Ascending aorta (tissue), 2 donors: ENCODE data around the gene ESR2. TPM values are rescaled to one million over a fixed set of nuclear protein-coding genes. Genes with fewer than 3 reads are reported as not detected.
"Not testable (repeated sequence)": the region's sequence is repeated elsewhere in the genome, so short reads cannot be mapped to it uniquely, and the experiment has no call there.

Experiments
- DNase-seq, 2 donors: peaks; one replicate each; pipeline ENCODE4 v3.0.0-alpha.2; 2019; ENCODE audit warnings: low spot score in 2 of 2
- H3K27ac ChIP-seq, 2 donors: fragments of 200-600 bp; sonication (generic); one replicate each; pipeline ENCODE4 v1.5.1; 2016 to 2017; ENCODE audit warnings: mild to moderate bottlenecking in 1 of 2
- H3K27me3 ChIP-seq: fragments of 200-600 bp; sonication (generic); one replicate; pipeline ENCODE4 v1.5.1; 2017
- H3K36me3 ChIP-seq, 2 donors: fragments of 200-600 bp; sonication (generic); one replicate each; pipeline ENCODE4 v1.5.1; 2016
- H3K4me1 ChIP-seq, 2 donors: fragments of 200-600 bp; sonication (generic); one replicate each; pipeline ENCODE4 v1.5.1; 2016 to 2017; ENCODE audit warnings: mild to moderate bottlenecking in 1 of 2
- H3K4me3 ChIP-seq, 2 donors: fragments of 200-600 bp; sonication (generic); one replicate each; pipeline ENCODE4 v1.5.1; 2016 to 2017; ENCODE audit warnings: mild to moderate bottlenecking in 1 of 2
- H3K9me3 ChIP-seq, 2 donors: fragments of 200-600 bp; sonication (generic); one replicate each; pipeline ENCODE4 v1.5.1; 2016
- CTCF ChIP-seq, 3 experiments: fragments of 200-600 bp in 2 of 3; fragments of 450-650 bp in 1 of 3; sonication (generic) in 2 of 3; IDR thresholded peaks; one replicate each; pipeline ENCODE4 v1.5.1; 2016 to 2019; ENCODE audit warnings: antibody characterized with exemption in 3 of 3, mild to moderate bottlenecking in 1 of 3, moderate library complexity in 1 of 3
- intact Hi-C: fragments of 100-400 bp; cut with DNase I; formaldehyde crosslinking; loops from one replicate; pipeline ENCODE4 v1.15.1; 2023
- total RNA-seq: library from RNA; depleted of rRNA; stranded (reverse); fragments of >200 nt; gene quantifications from one replicate; pipeline ENCODE4 v1.1.0, GENCODE V29; 2016

ESR2 gene
- total RNA-seq, 1 donor from 2014 or later, result not detected

DNA sequence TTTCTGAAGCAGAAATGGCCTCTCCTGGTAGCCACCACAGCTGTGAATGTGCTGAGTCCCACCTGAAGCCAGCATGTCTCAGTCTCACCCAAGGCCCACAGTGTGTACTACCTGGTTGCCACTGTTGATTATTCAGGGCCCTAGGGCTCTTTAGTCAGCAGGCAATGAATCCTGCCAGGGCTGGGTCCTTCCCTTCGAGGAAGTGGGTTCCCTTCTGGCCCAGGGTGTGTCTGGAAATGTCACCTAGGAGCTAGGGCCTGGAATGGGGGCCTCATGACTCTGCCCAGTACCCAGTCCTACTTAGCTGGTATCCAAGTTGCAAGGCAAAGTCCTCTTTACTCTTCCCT lies 234.0 kb downstream of the ESR2 start:
- H3K27me3 ChIP-seq, result no peaks in the 10 kb centered on the region
- H3K4me3 ChIP-seq, result no peak overlapping the region
- H3K36me3 ChIP-seq, result peaks cover 0 to 23% of the 10 kb centered on the region in 2 donors
- intact Hi-C loops, result no loop called here
- TF ChIP-seq CTCF (IDR thresholded peaks at IDR 0.05), result no peak
- no peak overlapping the region for H3K27ac ChIP-seq
- no peaks in the 10 kb centered on the region for H3K9me3 ChIP-seq
- no peak for DNase-seq
- H3K4me1 ChIP-seq, result no peaks in the 10 kb centered on the region

GRCh38 chr14:64059454-64060198 lies 234.5 kb downstream of the ESR2 start:
- intact Hi-C loops, result no loop called here
- H3K4me3 ChIP-seq, result no peak overlapping the region
- H3K36me3 ChIP-seq, result peaks cover 0 to 23% of the 10 kb centered on the region in 2 donors

DNA sequence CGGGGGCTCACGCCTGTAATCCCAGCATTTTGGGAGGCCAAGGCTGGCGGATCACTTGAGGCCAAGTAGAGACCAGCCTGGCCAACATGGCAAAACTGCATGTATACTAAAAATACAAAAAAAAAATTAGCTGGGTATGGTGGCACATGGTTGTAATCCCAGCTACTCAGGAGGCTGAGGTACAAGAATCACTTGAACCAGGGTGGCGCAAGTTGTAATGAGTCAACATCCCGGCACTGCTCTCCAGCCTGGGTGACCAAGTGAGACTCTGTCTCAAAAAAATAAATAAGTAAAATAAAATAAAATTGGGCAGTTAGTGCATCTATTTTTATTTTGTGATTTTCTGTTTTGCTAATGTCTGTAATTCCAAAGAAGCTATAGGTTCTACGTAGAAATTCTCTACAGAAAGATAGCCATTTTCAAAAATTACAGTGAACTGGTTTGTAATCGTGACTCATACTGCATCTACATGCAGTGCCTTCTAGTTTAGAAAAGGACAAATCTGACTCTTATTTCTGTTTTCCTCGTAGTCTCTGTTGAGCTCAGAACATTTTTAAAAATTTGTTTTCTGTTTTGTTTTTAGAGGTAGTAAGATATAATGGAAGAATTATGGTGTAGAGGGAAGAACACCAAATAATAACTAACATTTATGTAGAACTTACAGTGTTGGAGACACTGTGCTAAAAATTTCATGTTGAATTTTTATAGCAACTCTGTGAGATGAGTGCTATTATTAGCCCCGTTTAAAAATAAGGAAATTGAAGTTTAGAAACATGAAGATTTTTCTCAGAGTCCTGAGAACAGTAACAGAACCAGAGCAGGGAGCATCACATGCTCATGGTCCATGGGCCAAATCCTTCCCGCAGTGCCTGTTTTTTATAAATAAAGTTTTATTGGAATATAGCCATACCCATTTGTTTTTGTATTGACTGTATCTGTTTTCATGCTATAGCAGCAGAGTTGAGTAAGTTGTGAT lies 240.2 kb downstream of the ESR2 start:
- DNase-seq, result peak in 1 of 2 donors; percentile 74
- H3K27me3 ChIP-seq, result no peaks in the 10 kb centered on the region
- TF ChIP-seq CTCF (IDR thresholded peaks at IDR 0.05), result no peak
- H3K27ac ChIP-seq, result peak overlapping the region; percentile 84 to 87
- H3K36me3 ChIP-seq, result peaks cover 4 to 34% of the 10 kb centered on the region in 2 donors
- peak overlapping the region in 1 of 2 donors; percentile 15 for H3K4me3 ChIP-seq
- intact Hi-C loops, result loop anchor here (1.0 to 2.0 kb wide), 2 partner anchors 29 to 64 kb away; no protein-coding TSS in a partner anchor
- no peaks in the 10 kb centered on the region for H3K9me3 ChIP-seq
- peaks cover 0 to 9% of the 10 kb centered on the region in 2 donors for H3K4me1 ChIP-seq

More at GRCh38 chr14:64059454-64060198, 234.5 kb downstream of the ESR2 start:
- no peak for TF ChIP-seq CTCF (IDR thresholded peaks at IDR 0.05)
- no peak for DNase-seq
- Histone ChIP-seq H3K4me1 (no peaks in the 10 kb centered on the region), H3K27ac (no peak overlapping the region), H3K27me3 (no peaks in the 10 kb centered on the region), H3K9me3 (no peaks in the 10 kb centered on the region)

GRCh38 chr14:64049616-64050381 lies 244.4 kb downstream of the ESR2 start:
- H3K36me3 ChIP-seq, result peaks cover 6 to 35% of the 10 kb centered on the region in 2 donors
- DNase-seq, result no peak
- no peak overlapping the region for H3K4me3 ChIP-seq
- intact Hi-C loops, result loop anchor here (10.0 kb wide), 1 partner anchor 255 kb away; no protein-coding TSS in a partner anchor
- peaks cover 0 to 9% of the 10 kb centered on the region in 2 donors for H3K4me1 ChIP-seq
- no peaks in the 10 kb centered on the region for H3K27me3 ChIP-seq
- H3K9me3 ChIP-seq, result no peaks in the 10 kb centered on the region
- no peak for TF ChIP-seq CTCF (IDR thresholded peaks at IDR 0.05)
- no peak overlapping the region for H3K27ac ChIP-seq

GRCh38 chr14:64045091-64045490 lies 249.1 kb downstream of the ESR2 start:
- no peak for DNase-seq
- Histone ChIP-seq H3K27me3 (no peaks in the 10 kb centered on the region), H3K27ac (no peak overlapping the region), H3K4me1 (no peaks in the 10 kb centered on the region), H3K36me3 (peaks cover 6 to 14% of the 10 kb centered on the region in 2 donors), H3K9me3 (no peaks in the 10 kb centered on the region), H3K4me3 (no peak overlapping the region)
- intact Hi-C loops, result loop anchor here (10.0 kb wide), 1 partner anchor 260 kb away; no protein-coding TSS in a partner anchor
- TF ChIP-seq CTCF (IDR thresholded peaks at IDR 0.05), result no peak

DNA sequence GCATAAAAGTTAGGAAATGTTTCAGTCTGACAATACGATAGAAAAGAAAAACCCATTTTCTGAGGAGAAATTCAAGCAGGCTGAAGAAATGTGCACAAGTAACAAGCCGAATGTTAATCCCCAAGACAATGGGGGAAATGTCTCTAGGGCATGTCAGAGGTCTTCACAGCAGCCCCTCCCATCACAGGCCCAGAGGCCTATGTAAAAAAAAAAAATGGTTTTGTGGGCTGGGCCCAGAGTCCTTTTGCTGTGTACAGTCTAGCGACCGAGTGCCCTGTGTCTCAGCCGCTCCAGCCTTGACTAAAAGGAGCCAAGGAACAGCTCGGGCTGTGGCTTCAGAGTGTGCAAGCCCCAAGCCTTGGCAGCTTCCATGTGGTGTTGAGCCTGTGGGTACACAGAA lies 250.9 kb downstream of the ESR2 start:
- H3K4me3 ChIP-seq, H3K27me3 ChIP-seq, H3K4me1 ChIP-seq, H3K36me3 ChIP-seq, DNase-seq, H3K27ac ChIP-seq, H3K9me3 ChIP-seq: not testable (repeated sequence)
- intact Hi-C loops, result loop anchor here (10.0 kb wide), 1 partner anchor 262 kb away; no protein-coding TSS in a partner anchor
